ENCODE results near the gene SLAMF8.

The SLAMF8 gene

DNA sequence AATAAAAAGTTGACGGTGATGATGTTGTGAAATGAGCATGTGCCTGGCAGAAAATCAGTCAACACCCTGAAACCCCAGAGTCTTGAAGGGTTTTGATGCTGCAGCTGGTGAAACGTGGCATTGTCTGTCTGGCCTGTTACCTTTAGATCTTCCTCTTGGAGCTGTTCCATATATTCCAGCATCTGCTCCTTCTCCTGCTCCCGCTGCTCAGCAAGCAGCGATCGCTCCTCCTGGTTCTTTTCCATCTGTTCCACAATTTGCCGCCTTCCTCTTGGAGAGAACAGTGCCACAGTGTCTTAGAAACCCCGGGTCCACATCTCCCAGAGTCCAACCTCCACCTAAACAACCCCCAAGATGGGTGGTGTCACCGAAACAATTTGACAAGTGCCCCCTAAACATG is 57.6 kb downstream of the SLAMF8 start:
- H3K27me3 Mint-ChIP-seq = no peaks in the 10 kb centered on the region
- H3K9me3 Mint-ChIP-seq = no peaks in the 10 kb centered on the region
- no peaks in the 10 kb centered on the region for H3K36me3 Mint-ChIP-seq (ENCODE audit: low read depth)
- H3K4me1 Mint-ChIP-seq (ENCODE audit: low read depth) = peaks cover 3% of the 10 kb centered on the region
- H3K4me3 Mint-ChIP-seq = no peak overlapping the region
- H3K27ac Mint-ChIP-seq = no peak overlapping the region

Measured in stimulated activated naive CD8-positive, alpha-beta T cell treated with anti-CD3 and anti-CD28 coated beads, Interleukin-15, Interleukin-2, amounts not matched to agents 100 ng/mL and 50 ng/mL, for 24 hours (primary cell).